HG03520 (cell line): ENCODE data around the gene S100A8.

Experiments used
- ATAC-seq: cut with Tn5 transposase; IDR thresholded peaks from one replicate; pipeline ENCODE4 v1.9.1; 2021; ENCODE audit warnings: mild to moderate bottlenecking, moderate library complexity; ENCODE audit not compliant: unreplicated experiment

Gene S100A8

GRCh38 chr1:153393926-153394325 is 3.1 kb upstream of the S100A8 start:
- no peak for ATAC-seq

GRCh38 chr1:153392822-153393221 is 1.9 kb upstream of the S100A8 start:
- ATAC-seq, result no peak

GRCh38 chr1:153392258-153392657 is 1.4 kb upstream of the S100A8 start:
- no peak for ATAC-seq

- no peak for ATAC-seq
Measured at GRCh38 chr1:153389973-153390879, 647 bp downstream of the S100A8 start.

DNA sequence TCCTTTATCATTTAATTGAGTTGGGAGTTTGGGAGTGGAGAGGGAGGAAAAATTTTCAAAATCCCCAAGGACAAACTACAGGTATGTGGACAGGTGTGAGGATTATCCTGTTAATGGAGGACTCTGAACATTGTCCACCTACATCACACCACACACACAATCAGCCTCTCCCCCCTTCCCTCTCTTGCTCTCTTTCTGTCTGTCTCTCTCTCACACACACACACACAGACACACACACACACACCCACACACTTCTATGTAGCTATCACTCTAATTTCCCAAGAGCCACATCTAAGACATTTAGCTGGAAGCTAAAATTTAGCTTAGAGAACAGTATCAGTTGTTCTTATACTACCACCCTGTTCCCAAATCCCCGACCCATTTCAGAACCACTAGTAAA is 1.5 kb downstream of the S100A8 start:
- ATAC-seq, result no peak

DNA sequence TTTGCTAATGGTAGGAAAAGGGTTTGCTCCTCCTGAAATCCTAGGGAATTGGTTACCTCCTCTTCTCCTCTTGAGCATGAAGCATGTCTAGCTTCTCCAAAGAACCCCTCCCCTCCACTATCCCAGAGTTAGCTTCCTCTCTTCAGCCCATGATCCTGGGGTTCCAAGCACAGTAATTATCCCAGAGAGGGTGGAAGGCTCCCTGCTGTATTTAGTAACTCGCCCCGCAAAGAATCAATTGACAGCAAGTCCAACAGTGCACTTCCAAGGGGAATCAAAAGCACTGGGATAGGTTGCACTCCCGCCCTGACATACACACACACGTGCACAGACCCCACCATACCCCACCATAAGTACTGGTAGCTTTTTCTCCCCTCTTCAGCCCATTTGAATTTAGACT is 3.1 kb downstream of the S100A8 start:
- ATAC-seq, result no peak

- no peak for ATAC-seq
Measured at GRCh38 chr1:153387001-153387400, 3.9 kb downstream of the S100A8 start.

GRCh38 chr1:153386500-153386901 is 4.4 kb downstream of the S100A8 start:
- no peak for ATAC-seq

- no peak for ATAC-seq
Measured at GRCh38 chr1:153384958-153385580, 5.8 kb downstream of the S100A8 start.

DNA sequence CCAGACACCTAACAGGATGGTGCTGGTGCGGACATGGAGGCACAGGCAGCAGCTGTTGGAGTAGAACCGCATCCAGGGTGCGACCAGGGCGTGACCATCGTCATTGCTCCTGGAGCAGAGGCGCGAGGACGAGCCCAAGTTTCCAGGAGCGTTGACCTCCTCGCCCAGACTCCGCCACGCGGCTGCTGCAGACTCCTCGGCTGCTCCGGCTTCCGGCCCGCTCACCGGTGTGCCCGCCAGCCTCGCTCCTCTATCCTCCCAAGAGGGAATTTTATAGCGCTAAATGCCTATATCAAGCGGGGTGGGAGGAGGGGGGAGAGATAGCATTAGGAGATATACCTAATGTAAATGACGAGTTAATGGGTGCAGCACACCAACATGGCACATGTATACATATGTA is 10.2 kb downstream of the S100A8 start:
- no peak for ATAC-seq

DNA sequence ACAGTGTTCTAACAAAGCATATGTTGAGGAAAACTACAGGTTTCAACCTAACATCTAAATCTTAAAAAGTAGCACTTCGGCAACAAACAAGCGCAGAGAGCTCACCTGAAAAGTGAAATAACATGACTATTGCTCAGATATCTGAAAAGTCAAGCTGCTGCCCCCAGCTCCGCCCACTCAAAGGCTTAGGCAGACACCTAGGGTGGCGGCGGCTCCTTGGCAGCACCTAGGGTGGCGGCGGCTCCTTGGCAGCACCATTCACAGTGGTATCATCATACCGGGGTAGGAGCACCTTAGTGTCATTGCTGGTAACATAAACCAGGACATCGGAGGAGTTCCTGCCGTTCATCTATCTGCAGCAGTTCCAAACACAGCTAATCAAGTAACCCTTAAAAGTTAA is 11.3 kb downstream of the S100A8 start:
- no peak for ATAC-seq

- ATAC-seq, result no peak
Measured at GRCh38 chr1:153375511-153375910, 15.4 kb downstream of the S100A8 start, which contains the start of gene S100A12. Gene S100A12, minus strand, starts transcription at chr1:153375621. Its CDS starts 1,029 bp downstream, at chr1:153374592.

DNA sequence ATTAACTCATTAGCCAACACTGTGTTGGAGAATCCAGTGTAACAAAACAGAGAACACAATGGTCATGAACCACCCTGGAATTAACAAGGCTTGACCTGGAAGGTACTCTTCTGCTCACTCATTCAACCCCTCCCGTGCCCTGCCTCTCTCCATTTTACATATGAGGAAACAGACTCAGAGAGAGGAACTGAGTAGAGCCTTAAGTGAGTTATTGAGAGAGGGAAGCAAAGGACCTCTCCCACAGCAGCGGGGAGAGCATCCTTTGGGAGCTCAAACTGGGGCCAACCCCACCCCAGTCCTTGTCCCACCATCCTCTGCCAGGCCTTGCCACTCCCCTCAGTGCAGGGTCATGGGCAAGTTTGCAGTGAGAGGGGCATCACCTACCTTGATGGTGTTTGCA is 16.8 kb downstream of the S100A8 start:
- ATAC-seq, result no peak

- ATAC-seq, result no peak
Measured at GRCh38 chr1:153372571-153372970, 18.3 kb downstream of the S100A8 start.

DNA sequence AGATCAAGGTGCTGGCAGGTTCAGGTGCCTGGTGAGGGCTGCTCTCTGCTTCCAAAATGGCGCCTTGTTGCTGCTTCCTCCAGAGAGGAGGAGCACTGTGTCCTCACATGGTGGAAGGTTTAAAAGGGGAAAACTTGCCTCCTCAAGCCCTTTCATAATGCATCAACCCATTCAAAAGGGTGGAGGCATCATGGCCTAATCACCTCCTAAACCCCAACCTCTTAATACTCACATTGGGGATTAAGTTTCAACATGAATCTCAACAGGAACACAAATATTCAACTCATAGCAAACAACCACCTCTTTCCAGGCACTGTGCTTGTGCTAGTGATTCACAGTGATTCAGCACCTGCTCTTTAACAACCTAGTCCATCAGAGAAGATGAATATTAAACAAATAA is 19.6 kb downstream of the S100A8 start:
- no peak for ATAC-seq

- ATAC-seq, result no peak
Measured at GRCh38 chr1:153370146-153370545, 20.7 kb downstream of the S100A8 start.

- ATAC-seq, result no peak
Measured at GRCh38 chr1:153368495-153368894, 22.4 kb downstream of the S100A8 start.

DNA sequence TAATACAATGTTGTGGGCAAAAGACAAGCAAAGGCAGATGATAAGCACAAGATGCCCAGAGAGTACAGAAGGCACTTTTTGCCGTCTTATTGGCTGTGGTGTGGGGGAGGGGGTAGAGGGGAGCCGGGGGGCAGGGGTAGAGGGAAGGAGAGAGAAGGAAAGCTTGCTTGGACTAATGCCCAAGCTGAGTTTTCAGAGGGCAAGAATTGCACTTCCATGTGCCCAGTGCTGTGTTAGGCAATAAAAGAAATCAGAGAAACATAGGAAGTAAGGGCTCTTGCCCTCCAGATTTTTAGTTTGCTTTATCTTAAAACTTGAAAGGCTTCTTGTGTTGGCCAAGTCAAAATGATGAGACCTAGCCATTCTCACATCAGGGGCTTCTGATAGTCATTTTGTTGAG is 23.8 kb downstream of the S100A8 start:
- ATAC-seq, result no peak

GRCh38 chr1:153366261-153366660 is 24.6 kb downstream of the S100A8 start:
- no peak for ATAC-seq

DNA sequence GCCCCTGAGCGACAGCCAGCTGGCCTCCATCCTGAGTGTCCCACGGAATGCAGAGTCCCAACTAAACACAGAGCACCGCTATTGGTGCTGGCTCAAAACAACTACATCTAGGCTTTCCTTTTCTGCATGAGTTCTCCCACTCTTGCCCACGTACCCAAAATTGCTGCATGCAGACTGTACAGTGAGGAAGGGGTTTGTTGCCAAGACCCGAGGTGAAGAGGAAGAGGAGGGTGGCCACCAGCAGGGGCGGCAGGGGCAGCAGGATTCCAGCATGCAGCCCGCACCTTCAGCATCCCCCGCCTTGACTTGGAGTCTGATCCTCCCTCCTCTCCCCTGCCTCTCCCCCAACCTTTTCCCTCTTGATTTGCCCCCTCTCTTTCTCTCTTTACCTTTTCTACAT is 25.2 kb downstream of the S100A8 start:
- no peak for ATAC-seq

GRCh38 chr1:153364766-153365666 is 25.9 kb downstream of the S100A8 start:
- ATAC-seq, result no peak
